Measurements from ENCODE around the gene P2RX6. TPM values are rescaled to one million over a fixed set of nuclear protein-coding genes. Genes with fewer than 3 reads are reported as not detected.

Gene P2RX6
- total and polyA plus RNA-seq, 7 donors, result under 0.01 to 2.0 (median 1.1) TPM; not detected in 1

- intact Hi-C loops (cut with DNase I), result no loop called here
Measured at GRCh38 chr22:21030621-21031544, 15.9 kb downstream of the P2RX6 start.

GRCh38 chr22:21031545-21032036, 16.6 kb downstream of the P2RX6 start:
- H3K9me3 ChIP-seq, result no peaks in the 10 kb centered on the region
- H3K27me3 ChIP-seq, result peaks cover 4 to 41% (median 31%) of the 10 kb centered on the region in 3 donors
- TF ChIP-seq CTCF (IDR thresholded peaks at IDR 0.05) (no peak), POLR2AphosphoS5 (IDR thresholded peaks at IDR 0.05) (no peak), EP300 (IDR thresholded peaks at IDR 0.05) (no peak), POLR2A (IDR thresholded peaks at IDR 0.05) (no peak)
- peaks cover 0 to 20% (median 10%) of the 10 kb centered on the region in 4 donors for H3K4me1 ChIP-seq
- H3K27ac ChIP-seq, result no peak overlapping the region
- H3K4me3 ChIP-seq, result no peak overlapping the region
- intact Hi-C loops (cut with DNase I), result no loop called here
- no peaks in the 10 kb centered on the region for H3K36me3 ChIP-seq
- 88 to 93% methylated on average over 18 of the region's 18 CpGs for WGBS, 2 donors
- no peak for DNase-seq

More at GRCh38 chr22:21030621-21031544, 15.9 kb downstream of the P2RX6 start:
- H3K36me3 ChIP-seq, result no peaks in the 10 kb centered on the region
- peaks cover 4 to 41% (median 31%) of the 10 kb centered on the region in 3 donors for H3K27me3 ChIP-seq
- no peaks in the 10 kb centered on the region for H3K9me3 ChIP-seq
- 93 to 96% methylated on average over 40 of the region's 40 CpGs for WGBS, 2 donors
- no peak for DNase-seq
- H3K4me1 ChIP-seq, result peaks cover 0 to 20% (median 10%) of the 10 kb centered on the region in 4 donors
- TF ChIP-seq POLR2AphosphoS5 (IDR thresholded peaks at IDR 0.05), result no peak
- TF ChIP-seq EP300 (IDR thresholded peaks at IDR 0.05), result no peak
- no peak for TF ChIP-seq CTCF (IDR thresholded peaks at IDR 0.05)
- no peak for TF ChIP-seq POLR2A (IDR thresholded peaks at IDR 0.05)
- H3K4me3 ChIP-seq, result no peak overlapping the region
- H3K27ac ChIP-seq, result no peak overlapping the region

GRCh38 chr22:21032037-21032867, 17.3 kb downstream of the P2RX6 start, which contains the start of gene SLC7A4:
Gene SLC7A4 (minus strand): TSS chr22:21032561. CDS start chr22:21031812, 749 bp downstream.
- DNase-seq, result no peak
- H3K27me3 ChIP-seq, result peaks cover 4 to 41% (median 31%) of the 10 kb centered on the region in 3 donors
- 7 to 9% methylated on average over 59 of the region's 59 CpGs for WGBS, 2 donors
- peaks cover 0 to 20% (median 10%) of the 10 kb centered on the region in 4 donors for H3K4me1 ChIP-seq
- peak within 1 kb of the TSS in 3 of 4 donors; percentile 24 to 35 (median 29) for H3K4me3 ChIP-seq
- H3K9me3 ChIP-seq, result no peaks in the 10 kb centered on the region
- TF ChIP-seq POLR2A (IDR thresholded peaks at IDR 0.05), result no peak
- TF ChIP-seq CTCF (IDR thresholded peaks at IDR 0.05), result no peak
- no peak for TF ChIP-seq EP300 (IDR thresholded peaks at IDR 0.05)
- TF ChIP-seq POLR2AphosphoS5 (IDR thresholded peaks at IDR 0.05), result no peak
- no peaks in the 10 kb centered on the region for H3K36me3 ChIP-seq
- intact Hi-C loops (cut with DNase I), result no loop called here
- no peak within 1 kb of the TSS for H3K27ac ChIP-seq

GRCh38 chr22:21032868-21033688, 18.1 kb downstream of the P2RX6 start:
- TF ChIP-seq EP300 (IDR thresholded peaks at IDR 0.05), result no peak
- TF ChIP-seq CTCF (IDR thresholded peaks at IDR 0.05), result no peak
- TF ChIP-seq POLR2AphosphoS5 (IDR thresholded peaks at IDR 0.05), result no peak
- TF ChIP-seq POLR2A (IDR thresholded peaks at IDR 0.05), result no peak
- H3K4me1 ChIP-seq, result peaks cover 0 to 22% (median 10%) of the 10 kb centered on the region in 4 donors
- intact Hi-C loops (cut with DNase I), result no loop called here
- H3K9me3 ChIP-seq, result no peaks in the 10 kb centered on the region
- DNase-seq, result no peak
- H3K4me3 ChIP-seq, result no peak overlapping the region
- peaks cover 4 to 41% (median 31%) of the 10 kb centered on the region in 3 donors for H3K27me3 ChIP-seq
- 85 to 87% methylated on average over 12 of the region's 12 CpGs for WGBS, 2 donors
- H3K36me3 ChIP-seq, result no peaks in the 10 kb centered on the region
- H3K27ac ChIP-seq, result no peak overlapping the region
